Measurements from ENCODE around the gene SFXN2. TPM values are rescaled to one million over a fixed set of nuclear protein-coding genes. Genes with fewer than 3 reads are reported as not detected.
A peak's percentile ranks its signal among the peaks of the same experiment; 100 is the strongest.

Gene SFXN2
- total RNA-seq, 1 donor from 2014 or later = 38.7 TPM

GRCh38 chr10:102675011-102675665 lies 39.3 kb upstream of the SFXN2 start:
- no peak overlapping the region for H3K27ac Mint-ChIP-seq
- H3K4me1 Mint-ChIP-seq = peaks cover 24% of the 10 kb centered on the region
- H3K4me3 Mint-ChIP-seq = peak overlapping the region; percentile 76
- intact Hi-C loops (cut with micrococcal nuclease) = loop anchor here (2.0 to 5.0 kb wide), 2 partner anchors 28 to 37 kb away; partner anchors contain the start of genes ARL3 and SFXN2
- H3K9me3 Mint-ChIP-seq = no peaks in the 10 kb centered on the region
- no peaks in the 10 kb centered on the region for H3K36me3 Mint-ChIP-seq (ENCODE audit: low read depth)
- DNase-seq = peak; percentile 64
- H3K27me3 Mint-ChIP-seq = no peaks in the 10 kb centered on the region

GRCh38 chr10:102675666-102676533 lies 38.5 kb upstream of the SFXN2 start:
- Mint-ChIP-seq H3K27me3 (no peaks in the 10 kb centered on the region), H3K36me3 (ENCODE audit: low read depth) (no peaks in the 10 kb centered on the region), H3K9me3 (no peaks in the 10 kb centered on the region), H3K4me1 (peaks cover 24% of the 10 kb centered on the region), H3K4me3 (no peak overlapping the region), H3K27ac (peak overlapping the region; percentile 74)
- intact Hi-C loops (cut with micrococcal nuclease) = loop anchor here (2.0 to 5.0 kb wide), 2 partner anchors 29 to 36 kb away; partner anchors contain the start of genes ARL3 and SFXN2
- DNase-seq = no peak

DNA sequence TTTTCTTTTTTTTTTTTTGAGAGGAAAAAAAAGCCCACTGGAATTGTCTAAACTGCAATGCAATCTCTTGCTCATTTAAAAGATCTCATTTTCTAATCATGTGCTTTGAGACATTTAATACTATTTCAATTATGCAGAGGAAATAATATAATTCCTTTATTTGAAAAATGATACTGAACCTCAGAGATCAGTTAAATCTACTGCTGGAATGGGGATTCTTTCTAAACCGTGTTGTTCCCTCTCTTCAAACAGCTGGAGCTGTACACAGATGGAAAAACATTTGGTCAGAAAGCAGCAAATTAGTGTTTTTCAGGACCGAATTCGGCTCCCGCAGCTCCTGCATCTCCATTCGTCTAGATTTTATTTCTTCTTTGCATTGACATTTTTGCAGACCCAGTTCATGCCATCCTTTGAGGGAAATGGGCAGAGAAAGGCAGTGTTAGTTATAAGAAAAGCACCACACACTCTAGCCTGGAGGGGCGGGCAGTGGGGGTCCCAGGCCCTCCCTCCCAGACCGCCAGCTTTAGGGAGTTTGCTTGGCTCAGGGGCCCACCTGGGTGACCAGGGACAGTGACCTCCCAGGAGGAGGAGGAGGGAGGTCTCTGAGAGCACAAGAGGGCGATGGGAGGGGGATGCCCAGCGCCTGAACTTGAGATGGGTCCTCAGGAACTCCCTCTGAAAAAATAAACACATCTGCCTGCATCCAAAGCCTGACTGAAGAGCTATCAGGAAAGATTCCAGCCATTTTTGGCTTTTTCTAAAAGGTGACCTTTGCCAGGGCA lies 37.7 kb upstream of the SFXN2 start:
- DNase-seq = no peak
- Mint-ChIP-seq H3K4me3 (no peak overlapping the region), H3K36me3 (ENCODE audit: low read depth) (peaks cover 2% of the 10 kb centered on the region), H3K4me1 (peaks cover 29% of the 10 kb centered on the region), H3K9me3 (no peaks in the 10 kb centered on the region), H3K27ac (no peak overlapping the region), H3K27me3 (no peaks in the 10 kb centered on the region)
- intact Hi-C loops (cut with micrococcal nuclease) = loop anchor here (5.0 kb wide), 1 partner anchor 36 kb away; the partner anchor contains the start of genes ARL3 and SFXN2

GRCh38 chr10:102677331-102678067 lies 36.9 kb upstream of the SFXN2 start:
- H3K9me3 Mint-ChIP-seq = no peaks in the 10 kb centered on the region
- peaks cover 2% of the 10 kb centered on the region for H3K36me3 Mint-ChIP-seq (ENCODE audit: low read depth)
- intact Hi-C loops (cut with micrococcal nuclease) = loop anchor here (5.0 kb wide), 1 partner anchor 35 kb away; the partner anchor contains the start of genes ARL3 and SFXN2
- peaks cover 36% of the 10 kb centered on the region for H3K4me1 Mint-ChIP-seq
- no peak overlapping the region for H3K4me3 Mint-ChIP-seq
- no peak for DNase-seq
- H3K27me3 Mint-ChIP-seq = no peaks in the 10 kb centered on the region
- no peak overlapping the region for H3K27ac Mint-ChIP-seq

DNA sequence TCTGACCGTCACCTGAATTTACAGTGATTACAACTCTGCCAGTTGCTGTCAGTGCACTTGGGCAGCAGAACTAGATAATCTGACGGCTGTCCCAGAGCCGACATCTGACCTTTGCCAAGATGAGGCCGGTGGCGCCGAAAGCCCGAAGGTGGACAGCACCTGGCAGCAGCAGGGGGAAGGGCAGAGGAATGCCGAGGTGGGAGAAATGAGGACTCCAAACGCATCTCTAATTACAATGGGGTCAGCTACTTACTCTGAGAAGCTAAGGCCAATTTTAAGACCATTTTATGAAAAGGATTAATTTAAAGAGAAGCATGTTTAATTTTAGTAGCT lies 36.4 kb upstream of the SFXN2 start:
- Mint-ChIP-seq H3K4me3 (no peak overlapping the region), H3K27me3 (no peaks in the 10 kb centered on the region), H3K9me3 (no peaks in the 10 kb centered on the region), H3K36me3 (ENCODE audit: low read depth) (peaks cover 2% of the 10 kb centered on the region), H3K27ac (no peak overlapping the region), H3K4me1 (peaks cover 34% of the 10 kb centered on the region)
- intact Hi-C loops (cut with micrococcal nuclease) = loop anchor here (5.0 kb wide), 1 partner anchor 34 kb away; the partner anchor contains the start of genes ARL3 and SFXN2
- DNase-seq = no peak

- Mint-ChIP-seq H3K9me3 (no peaks in the 10 kb centered on the region), H3K4me1 (peaks cover 30% of the 10 kb centered on the region), H3K27me3 (no peaks in the 10 kb centered on the region), H3K27ac (no peak overlapping the region), H3K36me3 (ENCODE audit: low read depth) (peaks cover 8% of the 10 kb centered on the region), H3K4me3 (no peak overlapping the region)
- peak; percentile 67 for DNase-seq
- intact Hi-C loops (cut with micrococcal nuclease) = loop anchor here (5.0 kb wide), 1 partner anchor 33 kb away; the partner anchor contains the start of genes ARL3 and SFXN2
Observed at GRCh38 chr10:102678842-102679289, 35.6 kb upstream of the SFXN2 start.

DNA sequence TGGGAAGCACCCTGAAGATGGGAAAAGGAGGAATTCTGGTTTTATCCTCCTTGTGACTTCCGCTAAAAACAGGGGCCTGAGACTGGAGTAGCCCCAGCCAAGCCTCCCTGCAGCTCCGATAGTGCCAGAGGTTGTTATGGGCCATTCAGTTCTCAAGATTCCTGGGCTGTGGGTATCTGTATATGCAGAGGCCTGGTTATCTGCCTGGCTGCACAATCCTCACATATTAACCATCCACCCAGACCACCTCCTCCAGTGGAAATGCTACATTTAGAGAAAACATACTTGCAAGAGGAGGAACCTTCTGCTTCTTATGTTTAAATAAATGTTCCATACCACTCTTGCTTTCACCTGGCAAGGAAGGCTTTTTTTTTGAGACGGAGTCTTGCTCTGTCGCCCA lies 34.8 kb upstream of the SFXN2 start:
- H3K36me3 Mint-ChIP-seq (ENCODE audit: low read depth) = peaks cover 10% of the 10 kb centered on the region
- peaks cover 23% of the 10 kb centered on the region for H3K4me1 Mint-ChIP-seq

GRCh38 chr10:102681696-102682095 lies 32.7 kb upstream of the SFXN2 start:
- no peak overlapping the region for H3K4me3 Mint-ChIP-seq
- peaks cover 12% of the 10 kb centered on the region for H3K4me1 Mint-ChIP-seq
- intact Hi-C loops (cut with micrococcal nuclease) = no loop called here
- H3K36me3 Mint-ChIP-seq (ENCODE audit: low read depth) = peaks cover 16% of the 10 kb centered on the region
- no peak for DNase-seq
- H3K9me3 Mint-ChIP-seq = no peaks in the 10 kb centered on the region
- H3K27ac Mint-ChIP-seq = peak overlapping the region; percentile 1
- no peaks in the 10 kb centered on the region for H3K27me3 Mint-ChIP-seq

More for the DNA sequence above, 34.8 kb upstream of the SFXN2 start:
- Mint-ChIP-seq H3K27ac (no peak overlapping the region), H3K4me3 (no peak overlapping the region), H3K9me3 (no peaks in the 10 kb centered on the region), H3K27me3 (no peaks in the 10 kb centered on the region)
- no peak for DNase-seq
- intact Hi-C loops (cut with micrococcal nuclease) = loop anchor here (5.0 kb wide), 1 partner anchor 33 kb away; the partner anchor contains the start of genes ARL3 and SFXN2

GRCh38 chr10:102682416-102682815 lies 32.0 kb upstream of the SFXN2 start:
- H3K27me3 Mint-ChIP-seq = no peaks in the 10 kb centered on the region
- H3K27ac Mint-ChIP-seq = no peak overlapping the region
- H3K4me3 Mint-ChIP-seq = no peak overlapping the region
- DNase-seq = no peak
- H3K36me3 Mint-ChIP-seq (ENCODE audit: low read depth) = peaks cover 16% of the 10 kb centered on the region
- intact Hi-C loops (cut with micrococcal nuclease) = no loop called here
- no peaks in the 10 kb centered on the region for H3K9me3 Mint-ChIP-seq
- H3K4me1 Mint-ChIP-seq = peaks cover 12% of the 10 kb centered on the region

DNA sequence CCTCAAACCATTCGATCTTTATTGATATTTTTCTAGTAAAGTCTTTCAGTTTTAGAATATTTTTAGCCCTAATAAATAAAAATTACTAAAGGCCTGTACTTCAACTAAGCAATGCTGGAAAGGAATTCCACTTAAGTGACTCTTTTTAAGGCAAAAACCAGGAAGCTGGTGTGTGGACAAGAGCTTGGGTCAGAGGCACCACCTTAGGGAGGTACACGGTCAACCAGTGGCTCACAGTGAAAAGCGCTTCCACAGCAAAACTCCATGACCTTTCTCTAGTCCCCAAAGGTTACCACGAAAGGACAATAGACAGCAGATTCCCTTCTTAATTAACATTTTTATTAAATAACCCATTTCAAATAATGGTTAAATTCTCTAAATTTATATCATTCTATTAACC lies 31.5 kb upstream of the SFXN2 start:
- H3K27ac Mint-ChIP-seq = no peak overlapping the region
- H3K9me3 Mint-ChIP-seq = no peaks in the 10 kb centered on the region
- DNase-seq = no peak
- H3K27me3 Mint-ChIP-seq = no peaks in the 10 kb centered on the region
- peaks cover 12% of the 10 kb centered on the region for H3K4me1 Mint-ChIP-seq
- H3K36me3 Mint-ChIP-seq (ENCODE audit: low read depth) = peaks cover 16% of the 10 kb centered on the region
- intact Hi-C loops (cut with micrococcal nuclease) = no loop called here
- H3K4me3 Mint-ChIP-seq = no peak overlapping the region

DNA sequence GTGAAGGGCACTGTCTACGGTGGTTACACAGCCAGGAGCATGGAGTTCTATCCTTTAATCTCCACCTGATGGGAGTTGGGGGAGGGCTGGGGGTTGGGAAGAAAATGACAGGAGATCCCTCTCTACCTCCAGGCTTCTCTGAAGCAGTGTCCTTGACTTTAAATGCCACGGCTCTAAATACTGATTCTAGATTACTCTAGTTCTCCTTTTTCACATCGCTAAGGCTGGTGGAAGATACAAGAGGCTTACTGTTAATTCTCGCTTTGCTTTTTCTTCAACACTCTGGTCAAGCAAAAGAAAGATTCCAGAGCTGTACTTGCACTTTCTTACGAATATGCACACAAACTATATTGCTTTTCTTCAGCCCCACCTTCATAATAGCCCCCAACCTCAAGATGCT lies 30.7 kb upstream of the SFXN2 start:
- Mint-ChIP-seq H3K27me3 (no peaks in the 10 kb centered on the region), H3K4me3 (no peak overlapping the region), H3K36me3 (ENCODE audit: low read depth) (peaks cover 16% of the 10 kb centered on the region), H3K4me1 (peaks cover 12% of the 10 kb centered on the region), H3K9me3 (no peaks in the 10 kb centered on the region), H3K27ac (no peak overlapping the region)
- no peak for DNase-seq
- intact Hi-C loops (cut with micrococcal nuclease) = no loop called here

DNA sequence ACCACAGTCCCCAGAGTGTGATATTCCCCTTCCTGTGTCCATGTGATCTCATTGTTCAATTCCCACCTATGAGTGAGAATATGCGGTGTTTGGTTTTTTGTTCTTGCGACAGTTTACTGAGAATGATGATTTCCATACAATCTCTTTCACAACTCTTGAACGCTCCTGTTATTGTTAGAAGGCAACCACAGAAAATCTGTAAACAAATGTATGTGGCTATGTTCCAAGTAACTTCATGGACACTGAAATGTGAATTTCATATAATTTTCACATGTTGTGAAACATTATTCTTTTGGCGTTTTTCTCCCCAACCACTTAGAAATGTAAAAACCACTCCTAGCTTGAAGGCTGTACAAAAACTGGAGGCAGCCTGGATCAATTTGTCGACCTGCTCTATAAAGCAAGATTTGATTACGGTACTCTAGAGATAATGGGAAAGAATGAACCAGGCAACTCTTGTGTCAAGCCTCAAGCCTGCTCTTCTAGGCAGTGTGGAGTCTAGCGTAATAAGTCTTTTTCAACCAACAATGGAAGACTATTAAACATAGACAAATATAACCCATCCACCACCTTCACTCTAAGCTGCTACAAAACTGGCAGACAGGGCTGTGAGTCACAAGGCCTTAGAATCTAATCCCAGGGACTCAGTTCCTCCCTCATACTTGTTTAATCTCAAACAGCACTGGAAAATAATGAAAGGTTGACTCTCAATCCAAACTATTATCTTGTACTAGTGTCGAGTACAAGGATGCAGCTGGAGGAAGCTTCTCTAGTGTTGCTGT lies 23.0 kb upstream of the SFXN2 start:
- H3K36me3 Mint-ChIP-seq (ENCODE audit: low read depth) = peaks cover 3% of the 10 kb centered on the region
- no peak overlapping the region for H3K4me3 Mint-ChIP-seq
- DNase-seq = no peak
- no peaks in the 10 kb centered on the region for H3K9me3 Mint-ChIP-seq
- H3K4me1 Mint-ChIP-seq = no peaks in the 10 kb centered on the region
- H3K27me3 Mint-ChIP-seq = no peaks in the 10 kb centered on the region
- intact Hi-C loops (cut with micrococcal nuclease) = no loop called here
- no peak overlapping the region for H3K27ac Mint-ChIP-seq
